Adrenal gland (tissue), 5 donors: Measurements from ENCODE around the gene DOK4.

ENCODE experiments used
- POLR2A ChIP-seq, 2 donors: fragments of 450-650 bp; IDR thresholded peaks; one replicate each; pipeline ENCODE4 v1.6.1; 2017; ENCODE audit warnings: antibody characterized with exemption in 2 of 2, mild to moderate bottlenecking in 2 of 2, moderate library complexity in 1 of 2
- TF ChIP-seq, protein P1 (sequence below), 6 experiments: fragments of 450-650 bp in 4 of 6; fragments of 200-600 bp in 2 of 6; sonication (generic) in 1 of 6; IDR thresholded peaks; 1 replicate in 5 of 6; 2 replicates in 1 of 6; pipeline versions ENCODE4 v1.5.1 to v1.8.0; 2016 to 2021; ENCODE audit warnings: antibody characterized with exemption in 6 of 6, mild to moderate bottlenecking in 2 of 6, moderate library complexity in 1 of 6
- donor health status: DM: no; HTN: no; CAD: no.

DNA sequence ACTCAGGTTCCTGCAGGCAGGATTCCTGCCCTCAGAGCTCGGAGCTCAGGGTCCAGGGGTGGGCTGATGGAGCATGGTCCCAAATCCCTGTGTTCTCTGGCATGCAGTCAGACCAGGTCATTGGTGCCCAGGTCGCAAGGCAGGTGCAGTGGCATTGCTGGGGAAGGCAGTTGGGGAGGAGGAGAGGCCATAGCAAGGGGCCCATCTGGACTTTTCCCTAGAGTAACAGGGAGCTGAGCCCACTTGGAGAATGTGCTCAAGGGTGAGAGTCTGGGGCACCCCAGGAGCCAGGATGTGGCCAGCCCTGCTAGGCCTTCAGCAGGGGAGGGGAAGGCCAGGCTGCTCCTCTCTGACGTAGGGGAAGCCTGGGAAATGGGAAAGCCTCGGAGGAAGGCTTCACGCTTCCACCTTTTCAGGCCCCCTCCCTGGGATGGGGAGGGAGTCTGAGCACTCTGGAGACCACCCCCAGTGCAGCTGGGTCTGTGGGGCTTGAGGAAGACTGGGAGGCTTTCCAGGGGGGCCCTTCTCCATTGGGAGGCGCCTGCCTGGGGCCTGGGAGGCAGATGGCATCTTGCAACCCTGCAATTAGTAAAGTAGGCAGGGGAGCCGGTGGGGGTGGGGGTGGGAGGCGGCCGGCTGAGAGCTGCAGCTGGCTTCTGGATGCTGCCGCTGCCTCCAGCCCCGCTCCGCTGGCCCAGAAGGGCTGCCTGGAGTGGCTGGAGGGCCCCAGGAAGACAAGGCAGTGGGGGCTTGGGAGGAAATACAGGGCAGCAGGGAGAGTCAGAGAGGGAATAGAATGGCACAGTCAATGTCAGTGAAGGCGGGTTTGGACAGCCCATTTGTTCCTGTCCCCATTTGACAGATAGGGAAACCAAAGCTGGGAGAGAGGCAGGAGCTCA is 21.1 kb upstream of the DOK4 start:
- TF ChIP-seq, protein P1, sequence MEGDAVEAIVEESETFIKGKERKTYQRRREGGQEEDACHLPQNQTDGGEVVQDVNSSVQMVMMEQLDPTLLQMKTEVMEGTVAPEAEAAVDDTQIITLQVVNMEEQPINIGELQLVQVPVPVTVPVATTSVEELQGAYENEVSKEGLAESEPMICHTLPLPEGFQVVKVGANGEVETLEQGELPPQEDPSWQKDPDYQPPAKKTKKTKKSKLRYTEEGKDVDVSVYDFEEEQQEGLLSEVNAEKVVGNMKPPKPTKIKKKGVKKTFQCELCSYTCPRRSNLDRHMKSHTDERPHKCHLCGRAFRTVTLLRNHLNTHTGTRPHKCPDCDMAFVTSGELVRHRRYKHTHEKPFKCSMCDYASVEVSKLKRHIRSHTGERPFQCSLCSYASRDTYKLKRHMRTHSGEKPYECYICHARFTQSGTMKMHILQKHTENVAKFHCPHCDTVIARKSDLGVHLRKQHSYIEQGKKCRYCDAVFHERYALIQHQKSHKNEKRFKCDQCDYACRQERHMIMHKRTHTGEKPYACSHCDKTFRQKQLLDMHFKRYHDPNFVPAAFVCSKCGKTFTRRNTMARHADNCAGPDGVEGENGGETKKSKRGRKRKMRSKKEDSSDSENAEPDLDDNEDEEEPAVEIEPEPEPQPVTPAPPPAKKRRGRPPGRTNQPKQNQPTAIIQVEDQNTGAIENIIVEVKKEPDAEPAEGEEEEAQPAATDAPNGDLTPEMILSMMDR (IDR thresholded peaks at IDR 0.05): no peak
- TF ChIP-seq POLR2A (IDR thresholded peaks at IDR 0.05): no peak
